PC-3 (cell line): ENCODE data around the gene CFAP299.

ENCODE experiments used
- CTCF ChIP-seq: fragments of 300-600 bp; sonication (generic); conservative IDR thresholded peaks from 2 replicates; pipeline ENCODE4 v1.5.1; 2017; ENCODE audit warnings: antibody characterized with exemption, low read depth, mild to moderate bottlenecking, low read length
- EZH2 ChIP-seq: fragments of 300-600 bp; sonication (generic); IDR thresholded peaks from one replicate; pipeline ENCODE4 v1.6.1; 2017; ENCODE audit warnings: antibody characterized with exemption, mild to moderate bottlenecking, low read length; ENCODE audit not compliant: unreplicated experiment
- EZH2phosphoT487 ChIP-seq: fragments of 300-600 bp; sonication (generic); IDR thresholded peaks from 2 replicates; pipeline ENCODE4 v1.6.1; 2018; ENCODE audit warnings: mild to moderate bottlenecking, antibody characterized with exemption, low read length, borderline replicate concordance

DNA sequence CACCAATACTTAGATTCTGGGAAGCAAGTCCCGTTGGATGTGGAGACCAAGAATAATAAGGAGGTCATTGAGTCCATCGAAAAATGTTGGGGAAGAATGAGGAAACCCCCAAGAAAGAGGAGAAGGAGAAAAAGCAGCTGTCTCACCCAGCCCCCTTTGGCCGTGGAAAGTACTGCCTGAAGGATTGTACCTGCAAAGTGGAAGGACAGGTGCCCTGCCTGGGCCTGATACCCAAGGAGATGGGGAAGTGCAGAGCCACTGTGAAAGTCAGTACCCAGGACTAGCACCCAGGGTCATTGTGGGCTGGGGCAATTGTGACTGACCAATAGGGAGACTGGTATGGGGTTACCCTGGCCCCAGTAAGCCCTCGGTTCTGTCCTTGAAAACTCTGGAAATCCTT is 13.8 kb upstream of the CFAP299 start:
- TF ChIP-seq CTCF (no peak), EZH2 (no peak), EZH2phosphoT487 (no peak)
